ENCODE results near the gene RHAG. TPM values are rescaled to one million over a fixed set of nuclear protein-coding genes. Genes with fewer than 3 reads are reported as not detected.

Gene RHAG
- total RNA-seq, 1 experiment from 2014 or later = 0.57 TPM

DNA sequence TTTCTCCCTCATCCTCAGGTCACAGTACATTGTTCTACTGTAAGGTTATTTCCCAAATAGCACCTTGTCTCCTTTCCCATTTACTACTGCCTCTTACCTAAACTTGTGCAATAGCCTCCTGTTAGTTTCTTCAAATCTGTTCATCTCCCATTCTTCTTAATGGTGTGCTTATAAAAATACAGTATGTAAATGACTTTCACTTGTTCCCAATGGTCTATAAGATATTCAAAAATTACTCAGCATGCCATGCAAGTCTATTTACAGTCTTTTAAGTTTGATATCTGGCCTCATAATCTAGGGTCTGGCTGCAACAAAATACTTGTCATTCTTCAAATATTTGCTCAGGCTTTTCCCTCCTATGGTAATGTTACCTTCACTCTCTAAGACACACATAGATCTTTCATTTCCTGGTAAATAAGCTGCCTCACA lies 31.5 kb upstream of the RHAG start (continued):
- TF ChIP-seq, protein P1, sequence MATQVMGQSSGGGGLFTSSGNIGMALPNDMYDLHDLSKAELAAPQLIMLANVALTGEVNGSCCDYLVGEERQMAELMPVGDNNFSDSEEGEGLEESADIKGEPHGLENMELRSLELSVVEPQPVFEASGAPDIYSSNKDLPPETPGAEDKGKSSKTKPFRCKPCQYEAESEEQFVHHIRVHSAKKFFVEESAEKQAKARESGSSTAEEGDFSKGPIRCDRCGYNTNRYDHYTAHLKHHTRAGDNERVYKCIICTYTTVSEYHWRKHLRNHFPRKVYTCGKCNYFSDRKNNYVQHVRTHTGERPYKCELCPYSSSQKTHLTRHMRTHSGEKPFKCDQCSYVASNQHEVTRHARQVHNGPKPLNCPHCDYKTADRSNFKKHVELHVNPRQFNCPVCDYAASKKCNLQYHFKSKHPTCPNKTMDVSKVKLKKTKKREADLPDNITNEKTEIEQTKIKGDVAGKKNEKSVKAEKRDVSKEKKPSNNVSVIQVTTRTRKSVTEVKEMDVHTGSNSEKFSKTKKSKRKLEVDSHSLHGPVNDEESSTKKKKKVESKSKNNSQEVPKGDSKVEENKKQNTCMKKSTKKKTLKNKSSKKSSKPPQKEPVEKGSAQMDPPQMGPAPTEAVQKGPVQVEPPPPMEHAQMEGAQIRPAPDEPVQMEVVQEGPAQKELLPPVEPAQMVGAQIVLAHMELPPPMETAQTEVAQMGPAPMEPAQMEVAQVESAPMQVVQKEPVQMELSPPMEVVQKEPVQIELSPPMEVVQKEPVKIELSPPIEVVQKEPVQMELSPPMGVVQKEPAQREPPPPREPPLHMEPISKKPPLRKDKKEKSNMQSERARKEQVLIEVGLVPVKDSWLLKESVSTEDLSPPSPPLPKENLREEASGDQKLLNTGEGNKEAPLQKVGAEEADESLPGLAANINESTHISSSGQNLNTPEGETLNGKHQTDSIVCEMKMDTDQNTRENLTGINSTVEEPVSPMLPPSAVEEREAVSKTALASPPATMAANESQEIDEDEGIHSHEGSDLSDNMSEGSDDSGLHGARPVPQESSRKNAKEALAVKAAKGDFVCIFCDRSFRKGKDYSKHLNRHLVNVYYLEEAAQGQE (IDR thresholded peaks at IDR 0.05; ENCODE audit: low read depth) = no peak

DNA sequence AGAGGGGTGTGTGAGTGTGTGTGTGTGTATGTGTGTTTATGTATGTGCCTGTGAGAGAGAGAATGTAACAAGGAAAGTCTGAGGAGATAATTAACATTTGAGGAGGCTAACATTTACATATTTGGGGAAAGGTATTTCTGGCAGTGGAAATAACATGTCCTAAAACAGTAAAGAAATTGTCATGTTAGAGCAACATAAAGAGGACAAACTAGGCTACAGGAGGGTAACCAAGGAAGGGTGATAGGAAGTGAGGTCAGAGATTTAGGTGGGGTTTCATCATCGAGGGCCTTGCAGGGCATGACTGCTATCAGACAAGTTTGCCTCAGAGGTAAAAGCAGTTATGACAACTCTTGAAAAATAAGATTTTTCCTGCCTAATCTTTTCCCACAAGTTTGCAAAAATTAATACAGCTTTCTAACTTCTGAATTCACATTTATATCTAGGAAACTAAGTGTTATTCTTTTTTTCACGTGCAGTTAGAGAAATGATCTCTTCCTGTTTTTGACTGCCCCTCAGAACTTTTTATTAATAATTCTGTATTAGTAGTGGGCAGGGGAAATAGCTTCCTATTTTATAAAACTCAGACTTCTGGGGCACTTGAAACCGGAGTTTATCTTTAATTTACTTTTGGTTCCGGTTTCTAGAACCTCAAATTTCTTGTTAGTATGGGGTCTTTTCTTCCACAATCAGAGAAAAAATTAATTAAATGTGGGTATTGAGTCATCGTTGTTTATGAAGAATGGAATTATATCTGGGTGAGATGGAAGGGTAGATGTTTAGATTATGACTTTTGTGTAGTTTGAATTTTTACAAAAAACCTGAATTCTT lies 30.5 kb upstream of the RHAG start:
- Histone ChIP-seq H3K27ac (ENCODE audit: low read depth, low read length) (no peak overlapping the region), H4K20me1 (ENCODE audit: insufficient read depth) (no peaks in the 10 kb centered on the region), H3K36me3 (ENCODE audit: control insufficient read depth in 1 of 2, insufficient read depth in 2 of 2, low read length in 2 of 2) (no peaks in the 10 kb centered on the region), H3K4me3 (replicated peaks in 1 of 2; ENCODE audit: low read depth in 1 of 2, low read length in 2 of 2) (no peak overlapping the region), H3K79me2 (ENCODE audit: insufficient read depth, low read length) (no peaks in the 10 kb centered on the region), H3K9me3 (ENCODE audit: control insufficient read depth in 1 of 2, insufficient read depth in 1 of 2, low read depth in 1 of 2, low read length in 2 of 2) (no peaks in the 10 kb centered on the region), H3K9ac (ENCODE audit: low read length) (no peak overlapping the region), H3K4me1 (ENCODE audit: control insufficient read depth in 1 of 2, insufficient read depth in 2 of 2, low read length in 2 of 2) (no peaks in the 10 kb centered on the region), H3K27me3 (ENCODE audit: insufficient read depth, low read length) (no peaks in the 10 kb centered on the region), H3K9me2 (ENCODE audit: insufficient read depth) (no peaks in the 10 kb centered on the region), H2AFZ (ENCODE audit: low read depth, low read length, poor library complexity, severe bottlenecking) (no peak overlapping the region), H3K4me2 (ENCODE audit: low read length) (no peak overlapping the region)
- ATAC-seq = no peak
- DNase-seq (ENCODE audit: low read depth, low spot score) = no peak
- ChIA-PET POLR2A (no interaction called here), CTCF (no interaction called here), RAD21 (ENCODE audit: low non-redundant PET in 1 of 2, low total read pairs in 2 of 2, uncharacterized antibody in 2 of 2, unreplicated experiment in 2 of 2) (no interaction called here)
- TF ChIP-seq ZNF274 (IDR thresholded peaks at IDR 0.05; ENCODE audit: low read depth, low read length) (no peak), POLR2AphosphoS5 (IDR thresholded peaks at IDR 0.05; ENCODE audit: low read depth, low read length) (no peak), SIN3A (IDR thresholded peaks at IDR 0.05; ENCODE audit: low read depth) (no peak), EGR1 (IDR thresholded peaks at IDR 0.05; ENCODE audit: low read depth) (no peak), CBX3 (IDR thresholded peaks at IDR 0.05; ENCODE audit: low read depth) (no peak), ELF1 (IDR thresholded peaks at IDR 0.05; ENCODE audit: borderline replicate concordance, low read depth) (no peak), POLR2A (IDR thresholded peaks at IDR 0.05; ENCODE audit: borderline replicate concordance, extremely low read depth, insufficient read depth, insufficient read length) (no peak), SP1 (IDR thresholded peaks at IDR 0.05; ENCODE audit: low read depth) (no peak), SRF (IDR thresholded peaks at IDR 0.05; ENCODE audit: low read depth) (no peak)
- TF ChIP-seq, protein P2, sequence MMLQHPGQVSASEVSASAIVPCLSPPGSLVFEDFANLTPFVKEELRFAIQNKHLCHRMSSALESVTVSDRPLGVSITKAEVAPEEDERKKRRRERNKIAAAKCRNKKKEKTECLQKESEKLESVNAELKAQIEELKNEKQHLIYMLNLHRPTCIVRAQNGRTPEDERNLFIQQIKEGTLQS (IDR thresholded peaks at IDR 0.05) = no peak
- TF ChIP-seq, protein P3, sequence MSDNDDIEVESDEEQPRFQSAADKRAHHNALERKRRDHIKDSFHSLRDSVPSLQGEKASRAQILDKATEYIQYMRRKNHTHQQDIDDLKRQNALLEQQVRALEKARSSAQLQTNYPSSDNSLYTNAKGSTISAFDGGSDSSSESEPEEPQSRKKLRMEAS (IDR thresholded peaks at IDR 0.05) = no peak
- TF ChIP-seq, protein P4, sequence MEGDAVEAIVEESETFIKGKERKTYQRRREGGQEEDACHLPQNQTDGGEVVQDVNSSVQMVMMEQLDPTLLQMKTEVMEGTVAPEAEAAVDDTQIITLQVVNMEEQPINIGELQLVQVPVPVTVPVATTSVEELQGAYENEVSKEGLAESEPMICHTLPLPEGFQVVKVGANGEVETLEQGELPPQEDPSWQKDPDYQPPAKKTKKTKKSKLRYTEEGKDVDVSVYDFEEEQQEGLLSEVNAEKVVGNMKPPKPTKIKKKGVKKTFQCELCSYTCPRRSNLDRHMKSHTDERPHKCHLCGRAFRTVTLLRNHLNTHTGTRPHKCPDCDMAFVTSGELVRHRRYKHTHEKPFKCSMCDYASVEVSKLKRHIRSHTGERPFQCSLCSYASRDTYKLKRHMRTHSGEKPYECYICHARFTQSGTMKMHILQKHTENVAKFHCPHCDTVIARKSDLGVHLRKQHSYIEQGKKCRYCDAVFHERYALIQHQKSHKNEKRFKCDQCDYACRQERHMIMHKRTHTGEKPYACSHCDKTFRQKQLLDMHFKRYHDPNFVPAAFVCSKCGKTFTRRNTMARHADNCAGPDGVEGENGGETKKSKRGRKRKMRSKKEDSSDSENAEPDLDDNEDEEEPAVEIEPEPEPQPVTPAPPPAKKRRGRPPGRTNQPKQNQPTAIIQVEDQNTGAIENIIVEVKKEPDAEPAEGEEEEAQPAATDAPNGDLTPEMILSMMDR (IDR thresholded peaks at IDR 0.05 in 2 of 3, conservative IDR thresholded peaks at IDR 0.05 in 1 of 3; ENCODE audit: borderline replicate concordance in 1 of 3, insufficient read depth in 1 of 3, low read depth in 2 of 3, low read length in 2 of 3) = no peak
- intact Hi-C loops (cut with micrococcal nuclease) = no loop called here
- BruUV-seq (replicated peaks) = no TSS peak
